H9 (cell line): Measurements from ENCODE around the gene ATXN7. TPM values are rescaled to one million over a fixed set of nuclear protein-coding genes. Genes with fewer than 3 reads are reported as not detected.

Experiments used
- DNase-seq: peaks from one replicate; pipeline ENCODE4 v3.0.0-alpha.2; 2017
- H2AFZ ChIP-seq: one replicate; pipeline ENCODE4 v1.6.1; 2013; ENCODE audit warnings: mild to moderate bottlenecking, low read length, control low read depth, moderate library complexity
- H2AK5ac ChIP-seq: 2 replicates; pipeline ENCODE4 v1.6.1; 2013; ENCODE audit warnings: low read length, control low read depth, mixed read lengths; ENCODE audit not compliant: insufficient read length
- H2BK120ac ChIP-seq: one replicate; pipeline ENCODE4 v1.6.1; 2013; ENCODE audit warnings: low read depth, mild to moderate bottlenecking, low read length, control low read depth, inconsistent platforms; ENCODE audit not compliant: poor library complexity, severe bottlenecking
- H2BK12ac ChIP-seq: 2 replicates; pipeline ENCODE4 v1.6.1; 2013; ENCODE audit warnings: low read length, control low read depth, mixed read lengths, low read depth; ENCODE audit not compliant: insufficient read length
- H2BK15ac ChIP-seq: 2 replicates; pipeline ENCODE4 v1.6.1; 2013; ENCODE audit warnings: low read depth, low read length, control low read depth
- H2BK20ac ChIP-seq: one replicate; pipeline ENCODE4 v1.6.1; 2013; ENCODE audit warnings: low read depth, mild to moderate bottlenecking, low read length, control low read depth, inconsistent platforms; ENCODE audit not compliant: poor library complexity, severe bottlenecking
- H2BK5ac ChIP-seq: 2 replicates; pipeline ENCODE4 v1.6.1; 2013; ENCODE audit warnings: low read length, control low read depth, mixed read lengths; ENCODE audit not compliant: insufficient read length
- H3K14ac ChIP-seq: 2 replicates; pipeline ENCODE4 v1.6.1; 2013; ENCODE audit warnings: low read length, control low read depth; ENCODE audit not compliant: insufficient read depth
- H3K18ac ChIP-seq: 2 replicates; pipeline ENCODE4 v1.6.1; 2013; ENCODE audit warnings: low read depth, mild to moderate bottlenecking, mixed read lengths, low read length, control low read depth; ENCODE audit not compliant: insufficient read length
- H3K23ac ChIP-seq: 2 replicates; pipeline ENCODE4 v1.6.1; 2013; ENCODE audit warnings: low read length, control low read depth, mixed read lengths, low read depth; ENCODE audit not compliant: insufficient read length
- H3K23me2 ChIP-seq: 2 replicates; pipeline ENCODE4 v1.6.1; 2013; ENCODE audit warnings: low read depth, mild to moderate bottlenecking, mixed read lengths, low read length, control low read depth; ENCODE audit not compliant: insufficient read length, poor library complexity, severe bottlenecking
- H3K27ac ChIP-seq: 2 replicates; pipeline ENCODE4 v1.5.1; 2013; ENCODE audit warnings: low read length, control low read depth, mixed read lengths, low read depth; ENCODE audit not compliant: insufficient read length
- H3K27me3 ChIP-seq: 2 replicates; pipeline ENCODE4 v1.6.1; 2013; ENCODE audit warnings: low read length, control low read depth, inconsistent platforms; ENCODE audit not compliant: insufficient read depth
- H3K4ac ChIP-seq: 2 replicates; pipeline ENCODE4 v1.6.1; 2013; ENCODE audit warnings: low read depth, mild to moderate bottlenecking, control low read depth, inconsistent platforms, low read length, moderate library complexity
- H3K4me1 ChIP-seq: 2 replicates; pipeline ENCODE4 v1.6.1; 2013; ENCODE audit warnings: low read length, control low read depth, inconsistent platforms; ENCODE audit not compliant: insufficient read depth
- H3K4me2 ChIP-seq: 2 replicates; pipeline ENCODE4 v1.6.1; 2013; ENCODE audit warnings: low read length, control low read depth, mixed read lengths; ENCODE audit not compliant: insufficient read length, insufficient read depth
- H3K56ac ChIP-seq: 2 replicates; pipeline ENCODE4 v1.6.1; 2013; ENCODE audit warnings: low read depth, mild to moderate bottlenecking, mixed read lengths, low read length, control low read depth; ENCODE audit not compliant: insufficient read length
- H3K79me1 ChIP-seq: 2 replicates; pipeline ENCODE4 v1.6.1; 2013; ENCODE audit warnings: low read depth, mild to moderate bottlenecking, moderate library complexity, low read length, control low read depth, inconsistent platforms; ENCODE audit not compliant: insufficient read depth, poor library complexity, severe bottlenecking
- H3K79me2 ChIP-seq: 2 replicates; pipeline ENCODE4 v1.6.1; 2013; ENCODE audit warnings: low read length, control low read depth, inconsistent platforms; ENCODE audit not compliant: insufficient read depth
- H3K9ac ChIP-seq: 2 replicates; pipeline ENCODE4 v1.6.1; 2013; ENCODE audit warnings: low read length, control low read depth, mixed read lengths; ENCODE audit not compliant: insufficient read length; ENCODE audit errors: extremely low read depth
- H3K9me3 ChIP-seq: one replicate; pipeline ENCODE4 v1.6.1; 2013; ENCODE audit warnings: low read depth, low read length, inconsistent platforms; ENCODE audit not compliant: control insufficient read depth
- H3T11ph ChIP-seq: one replicate; pipeline ENCODE4 v1.6.1; 2013; ENCODE audit warnings: mild to moderate bottlenecking, low read length, control low read depth, inconsistent platforms
- H4K20me1 ChIP-seq: one replicate; pipeline ENCODE4 v1.6.1; 2013; ENCODE audit not compliant: control insufficient read depth, insufficient read length, insufficient read depth
- H4K5ac ChIP-seq: 2 replicates; pipeline ENCODE4 v1.6.1; 2013; ENCODE audit warnings: low read depth, mild to moderate bottlenecking, mixed read lengths, low read length, control low read depth; ENCODE audit not compliant: insufficient read length
- H4K8ac ChIP-seq: replicated peaks from 2 replicates; pipeline ENCODE4 v1.6.1; 2013; ENCODE audit warnings: low read length, control low read depth, mixed read lengths, low read depth; ENCODE audit not compliant: insufficient read length
- H4K91ac ChIP-seq: 2 replicates; pipeline ENCODE4 v1.6.1; 2013; ENCODE audit warnings: low read depth, mild to moderate bottlenecking, moderate library complexity, mixed read lengths, low read length, control low read depth; ENCODE audit not compliant: insufficient read length
- H3K27ac Mint-ChIP-seq, 3 experiments: 2 replicates in 2 of 3; 3 replicates in 1 of 3; pipeline ENCODE4 v1.8.0; 2020 to 2021; ENCODE audit warnings: mixed read lengths in 3 of 3, mild to moderate bottlenecking in 1 of 3, moderate library complexity in 1 of 3
- H3K27me3 Mint-ChIP-seq: 2 replicates; pipeline ENCODE4 v1.8.0; 2021; ENCODE audit warnings: low read depth, mild to moderate bottlenecking, moderate library complexity, mixed read lengths
- H3K36me3 Mint-ChIP-seq, 3 experiments: 2 replicates in 2 of 3; 3 replicates in 1 of 3; pipeline ENCODE4 v1.8.0; 2020 to 2021; ENCODE audit warnings: low read depth in 3 of 3, mixed read lengths in 3 of 3; ENCODE audit not compliant: insufficient read depth in 1 of 3
- H3K4me1 Mint-ChIP-seq, 2 experiments: 2 replicates each; pipeline ENCODE4 v1.8.0; 2020; ENCODE audit warnings: mixed read lengths in 2 of 2
- H3K4me3 Mint-ChIP-seq, 2 experiments: 2 replicates in 1 of 2; 3 replicates in 1 of 2; pipeline ENCODE4 v1.8.0; 2020 to 2021; ENCODE audit warnings: mild to moderate bottlenecking in 2 of 2, mixed read lengths in 2 of 2, moderate library complexity in 1 of 2
- H3K9me3 Mint-ChIP-seq, 2 experiments: 2 replicates in 1 of 2; 3 replicates in 1 of 2; pipeline ENCODE4 v1.8.0; 2020; ENCODE audit warnings: mild to moderate bottlenecking in 2 of 2, mixed read lengths in 2 of 2, moderate library complexity in 1 of 2
- WGBS: extraction: QIAGEN DNeasy Blood & Tissue Kit; methylation state at CpG from one replicate; pipeline ENCODE4 v1.1.7; 2013; ENCODE audit warnings: missing lambda C conversion rate, low lambda C conversion rate, mixed read lengths; ENCODE audit not compliant: insufficient read length; ENCODE audit errors: extremely low coverage; 5-methylcytosine and 5-hydroxymethylcytosine counted together
- total RNA-seq: library from RNA; stranded (reverse); gene quantifications from 2 replicates; pipeline ENCODE4 v1.2.1, GENCODE V29; 2021
- TF ChIP-seq, protein P1 (sequence below): fragments of 200-600 bp; sonication (generic); conservative IDR thresholded peaks from 3 replicates; pipeline ENCODE4 v1.8.0; 2021; ENCODE audit warnings: antibody characterized with exemption, mild to moderate bottlenecking

ATXN7 gene
- total RNA-seq, 1 experiment from 2014 or later: 21.5 TPM

DNA sequence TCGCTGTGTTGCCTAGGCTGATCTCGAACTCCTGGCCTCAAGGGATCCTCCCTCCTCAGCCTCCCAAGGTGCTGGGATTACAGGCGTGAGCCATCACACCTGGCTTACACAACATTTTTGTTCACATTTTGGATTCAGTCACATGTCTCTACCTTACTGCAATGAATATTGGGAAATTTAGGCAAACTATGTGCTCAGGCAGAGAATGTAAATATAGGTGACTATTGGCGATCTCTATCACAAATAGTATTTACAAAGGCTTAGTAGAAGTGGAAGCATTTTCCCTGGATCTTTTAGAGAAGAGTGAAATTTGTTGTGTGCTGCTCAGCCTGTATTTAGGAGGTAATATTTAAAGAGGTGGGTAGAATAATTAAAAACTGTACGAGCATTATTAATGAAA lies 27.9 kb downstream of the ATXN7 start:
- no peak overlapping the region for H3K56ac ChIP-seq
- Mint-ChIP-seq H3K4me1 (peaks cover 20 to 25% of the 10 kb centered on the region in 2 experiments), H3K4me3 (no peak overlapping the region), H3K9me3 (no peaks in the 10 kb centered on the region), H3K27me3 (no peaks in the 10 kb centered on the region), H3K27ac (no peak overlapping the region), H3K36me3 (peaks cover 0 to 2% (median 0%) of the 10 kb centered on the region in 3 experiments; a peak in 2 of 7 replicates)
- TF ChIP-seq, protein P1, sequence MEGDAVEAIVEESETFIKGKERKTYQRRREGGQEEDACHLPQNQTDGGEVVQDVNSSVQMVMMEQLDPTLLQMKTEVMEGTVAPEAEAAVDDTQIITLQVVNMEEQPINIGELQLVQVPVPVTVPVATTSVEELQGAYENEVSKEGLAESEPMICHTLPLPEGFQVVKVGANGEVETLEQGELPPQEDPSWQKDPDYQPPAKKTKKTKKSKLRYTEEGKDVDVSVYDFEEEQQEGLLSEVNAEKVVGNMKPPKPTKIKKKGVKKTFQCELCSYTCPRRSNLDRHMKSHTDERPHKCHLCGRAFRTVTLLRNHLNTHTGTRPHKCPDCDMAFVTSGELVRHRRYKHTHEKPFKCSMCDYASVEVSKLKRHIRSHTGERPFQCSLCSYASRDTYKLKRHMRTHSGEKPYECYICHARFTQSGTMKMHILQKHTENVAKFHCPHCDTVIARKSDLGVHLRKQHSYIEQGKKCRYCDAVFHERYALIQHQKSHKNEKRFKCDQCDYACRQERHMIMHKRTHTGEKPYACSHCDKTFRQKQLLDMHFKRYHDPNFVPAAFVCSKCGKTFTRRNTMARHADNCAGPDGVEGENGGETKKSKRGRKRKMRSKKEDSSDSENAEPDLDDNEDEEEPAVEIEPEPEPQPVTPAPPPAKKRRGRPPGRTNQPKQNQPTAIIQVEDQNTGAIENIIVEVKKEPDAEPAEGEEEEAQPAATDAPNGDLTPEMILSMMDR: no peak
- no peak overlapping the region for H2AFZ ChIP-seq
- H2BK15ac ChIP-seq: no peak overlapping the region
- H3K4me2 ChIP-seq: no peak overlapping the region
- H3K79me1 ChIP-seq: no peaks in the 10 kb centered on the region
- peaks cover 7% of the 10 kb centered on the region; the same call in 1 of the 2 replicates for H3K4me1 ChIP-seq
- no peak for DNase-seq
- no peak overlapping the region for H3K14ac ChIP-seq
- no peak overlapping the region for H2BK20ac ChIP-seq
- no peaks in the 10 kb centered on the region for H3K27me3 ChIP-seq
- H2BK5ac ChIP-seq: no peak overlapping the region
- no peaks in the 10 kb centered on the region for H4K20me1 ChIP-seq
- no CpG with 5 or more reads among the region's 5 CpGs for whole genome bisulfite sequencing
- no peak overlapping the region for H2AK5ac ChIP-seq
- H4K8ac ChIP-seq: no peak overlapping the region
- H3K9me3 ChIP-seq: no peaks in the 10 kb centered on the region
- no peak overlapping the region for H3K9ac ChIP-seq
- no peaks in the 10 kb centered on the region for H3K23me2 ChIP-seq
- no peak overlapping the region for H3K23ac ChIP-seq
- no peak overlapping the region for H3K18ac ChIP-seq
- no peak overlapping the region for H3K4ac ChIP-seq
- no peak overlapping the region for H4K91ac ChIP-seq
- no peak overlapping the region for H3K27ac ChIP-seq
- no peak overlapping the region for H4K5ac ChIP-seq
- H3K79me2 ChIP-seq: 0 out of 2 replicates have a peak, but pooled peaks cover 2% of the 10 kb centered on the region
- H2BK120ac ChIP-seq: no peak overlapping the region
- no peak overlapping the region for H3T11ph ChIP-seq
- H2BK12ac ChIP-seq: no peak overlapping the region
